ENCODE data around the gene SLC22A17. TPM values are rescaled to one million over a fixed set of nuclear protein-coding genes. Genes with fewer than 3 reads are reported as not detected.

The SLC22A17 gene
- polyA plus RNA-seq, 1 donor from 2014 or later = 182 TPM

DNA sequence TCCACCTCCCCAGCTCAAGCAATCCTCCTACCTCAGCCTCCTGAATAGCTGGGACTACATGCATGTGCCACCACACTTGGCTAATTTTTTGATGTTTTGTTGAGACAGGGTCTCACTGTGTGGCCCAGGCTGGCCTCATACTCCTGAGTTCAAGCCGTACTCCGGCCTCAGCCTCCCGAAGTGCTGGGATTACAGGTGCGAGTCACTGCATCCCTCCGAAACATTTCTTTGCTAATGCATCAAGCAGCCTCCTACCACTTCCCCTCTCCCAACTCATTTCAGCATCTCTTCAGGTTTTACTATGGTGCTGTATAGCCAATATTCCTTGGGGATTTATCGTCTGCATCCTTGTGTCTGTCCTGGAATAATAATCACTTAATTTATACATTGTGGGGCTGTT lies 2.3 kb upstream of the SLC22A17 start:
- Histone ChIP-seq H3K9me2 (ENCODE audit: insufficient read depth, low read length) (no peaks in the 10 kb centered on the region), H3K27ac (ENCODE audit: low read length) (no peak overlapping the region)

DNA sequence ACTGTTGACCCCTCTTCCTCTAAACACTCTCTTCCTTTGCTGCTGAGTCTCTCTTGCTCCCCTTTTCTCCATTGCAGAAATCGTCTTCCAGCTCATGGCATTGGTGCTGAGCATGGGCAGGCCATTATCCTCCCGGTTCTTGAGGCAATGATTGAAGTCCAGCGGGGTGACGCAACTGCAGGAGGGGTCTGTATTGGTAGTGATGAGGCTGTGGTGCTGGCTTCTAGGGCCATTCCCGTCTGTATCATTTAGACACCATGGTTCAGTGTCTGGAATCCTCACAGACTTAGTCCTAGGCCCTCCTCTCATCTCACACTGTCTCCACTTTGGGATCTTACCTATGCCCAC lies 720 bp upstream of the SLC22A17 start:
- Histone ChIP-seq H3F3A (ENCODE audit: insufficient read depth, low read length, poor library complexity, severe bottlenecking) (no peaks in the 10 kb centered on the region), H3K36me3 (ENCODE audit: insufficient read depth, low read length) (no peaks in the 10 kb centered on the region), H3K27ac (ENCODE audit: low read length) (peak overlapping the region; percentile 93), H3K4me3 (ENCODE audit: low read length) (peak overlapping the region; percentile 99), H4K20me1 (ENCODE audit: insufficient read depth) (no peaks in the 10 kb centered on the region), H3K79me2 (replicated peaks; ENCODE audit: insufficient read depth, low read length) (no peaks in the 10 kb centered on the region), H3K9me2 (ENCODE audit: insufficient read depth, low read length) (no peaks in the 10 kb centered on the region), H3K9me3 (ENCODE audit: low read length) (no peaks in the 10 kb centered on the region), H3K9ac (ENCODE audit: low read length) (peak overlapping the region; percentile 97), H3K27me3 (ENCODE audit: insufficient read depth, low read depth, low read length) (no peaks in the 10 kb centered on the region), H2AFZ (ENCODE audit: low read depth, low read length) (no peak overlapping the region), H3K4me2 (ENCODE audit: low read length) (no peak overlapping the region)
- TF ChIP-seq EP300 (conservative IDR thresholded peaks at IDR 0.05; ENCODE audit: poor library complexity, severe bottlenecking) (no peak), EZH2 (IDR thresholded peaks at IDR 0.05; ENCODE audit: borderline replicate concordance, insufficient read depth, low read length, poor library complexity, severe bottlenecking) (no peak), POLR2AphosphoS5 (IDR thresholded peaks at IDR 0.05) (no peak), SMC3 (conservative IDR thresholded peaks at IDR 0.05; ENCODE audit: poor library complexity) (no peak), MXI1 (conservative IDR thresholded peaks at IDR 0.05; ENCODE audit: poor library complexity, severe bottlenecking) (no peak), RAD21 (conservative IDR thresholded peaks at IDR 0.05) (no peak)
- TF ChIP-seq, protein P1, sequence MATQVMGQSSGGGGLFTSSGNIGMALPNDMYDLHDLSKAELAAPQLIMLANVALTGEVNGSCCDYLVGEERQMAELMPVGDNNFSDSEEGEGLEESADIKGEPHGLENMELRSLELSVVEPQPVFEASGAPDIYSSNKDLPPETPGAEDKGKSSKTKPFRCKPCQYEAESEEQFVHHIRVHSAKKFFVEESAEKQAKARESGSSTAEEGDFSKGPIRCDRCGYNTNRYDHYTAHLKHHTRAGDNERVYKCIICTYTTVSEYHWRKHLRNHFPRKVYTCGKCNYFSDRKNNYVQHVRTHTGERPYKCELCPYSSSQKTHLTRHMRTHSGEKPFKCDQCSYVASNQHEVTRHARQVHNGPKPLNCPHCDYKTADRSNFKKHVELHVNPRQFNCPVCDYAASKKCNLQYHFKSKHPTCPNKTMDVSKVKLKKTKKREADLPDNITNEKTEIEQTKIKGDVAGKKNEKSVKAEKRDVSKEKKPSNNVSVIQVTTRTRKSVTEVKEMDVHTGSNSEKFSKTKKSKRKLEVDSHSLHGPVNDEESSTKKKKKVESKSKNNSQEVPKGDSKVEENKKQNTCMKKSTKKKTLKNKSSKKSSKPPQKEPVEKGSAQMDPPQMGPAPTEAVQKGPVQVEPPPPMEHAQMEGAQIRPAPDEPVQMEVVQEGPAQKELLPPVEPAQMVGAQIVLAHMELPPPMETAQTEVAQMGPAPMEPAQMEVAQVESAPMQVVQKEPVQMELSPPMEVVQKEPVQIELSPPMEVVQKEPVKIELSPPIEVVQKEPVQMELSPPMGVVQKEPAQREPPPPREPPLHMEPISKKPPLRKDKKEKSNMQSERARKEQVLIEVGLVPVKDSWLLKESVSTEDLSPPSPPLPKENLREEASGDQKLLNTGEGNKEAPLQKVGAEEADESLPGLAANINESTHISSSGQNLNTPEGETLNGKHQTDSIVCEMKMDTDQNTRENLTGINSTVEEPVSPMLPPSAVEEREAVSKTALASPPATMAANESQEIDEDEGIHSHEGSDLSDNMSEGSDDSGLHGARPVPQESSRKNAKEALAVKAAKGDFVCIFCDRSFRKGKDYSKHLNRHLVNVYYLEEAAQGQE (IDR thresholded peaks at IDR 0.05; ENCODE audit: borderline replicate concordance) = no peak

More for the DNA sequence above, 2.3 kb upstream of the SLC22A17 start:
- Histone ChIP-seq H3K9ac (ENCODE audit: low read length) (no peak overlapping the region), H4K20me1 (ENCODE audit: insufficient read depth) (no peaks in the 10 kb centered on the region), H3K9me3 (ENCODE audit: low read length) (no peaks in the 10 kb centered on the region), H3F3A (ENCODE audit: insufficient read depth, low read length, poor library complexity, severe bottlenecking) (no peaks in the 10 kb centered on the region), H3K36me3 (ENCODE audit: insufficient read depth, low read length) (no peaks in the 10 kb centered on the region), H3K27me3 (ENCODE audit: insufficient read depth, low read depth, low read length) (no peaks in the 10 kb centered on the region), H3K4me2 (ENCODE audit: low read length) (no peak overlapping the region), H3K4me3 (ENCODE audit: low read length) (no peak overlapping the region), H3K79me2 (replicated peaks; ENCODE audit: insufficient read depth, low read length) (no peaks in the 10 kb centered on the region), H2AFZ (ENCODE audit: low read depth, low read length) (no peak overlapping the region)
- TF ChIP-seq TAF1 (IDR thresholded peaks at IDR 0.05; ENCODE audit: low read depth) = no peak
- no peak for TF ChIP-seq EP300 (conservative IDR thresholded peaks at IDR 0.05; ENCODE audit: poor library complexity, severe bottlenecking)
- no peak for TF ChIP-seq EZH2 (IDR thresholded peaks at IDR 0.05; ENCODE audit: borderline replicate concordance, insufficient read depth, low read length, poor library complexity, severe bottlenecking)
- TF ChIP-seq RAD21 (conservative IDR thresholded peaks at IDR 0.05) = no peak
- no peak for TF ChIP-seq MXI1 (conservative IDR thresholded peaks at IDR 0.05; ENCODE audit: poor library complexity, severe bottlenecking)
- TF ChIP-seq, protein P2, sequence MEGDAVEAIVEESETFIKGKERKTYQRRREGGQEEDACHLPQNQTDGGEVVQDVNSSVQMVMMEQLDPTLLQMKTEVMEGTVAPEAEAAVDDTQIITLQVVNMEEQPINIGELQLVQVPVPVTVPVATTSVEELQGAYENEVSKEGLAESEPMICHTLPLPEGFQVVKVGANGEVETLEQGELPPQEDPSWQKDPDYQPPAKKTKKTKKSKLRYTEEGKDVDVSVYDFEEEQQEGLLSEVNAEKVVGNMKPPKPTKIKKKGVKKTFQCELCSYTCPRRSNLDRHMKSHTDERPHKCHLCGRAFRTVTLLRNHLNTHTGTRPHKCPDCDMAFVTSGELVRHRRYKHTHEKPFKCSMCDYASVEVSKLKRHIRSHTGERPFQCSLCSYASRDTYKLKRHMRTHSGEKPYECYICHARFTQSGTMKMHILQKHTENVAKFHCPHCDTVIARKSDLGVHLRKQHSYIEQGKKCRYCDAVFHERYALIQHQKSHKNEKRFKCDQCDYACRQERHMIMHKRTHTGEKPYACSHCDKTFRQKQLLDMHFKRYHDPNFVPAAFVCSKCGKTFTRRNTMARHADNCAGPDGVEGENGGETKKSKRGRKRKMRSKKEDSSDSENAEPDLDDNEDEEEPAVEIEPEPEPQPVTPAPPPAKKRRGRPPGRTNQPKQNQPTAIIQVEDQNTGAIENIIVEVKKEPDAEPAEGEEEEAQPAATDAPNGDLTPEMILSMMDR (IDR thresholded peaks at IDR 0.05; ENCODE audit: poor library complexity, severe bottlenecking) = no peak
- TF ChIP-seq SMC3 (conservative IDR thresholded peaks at IDR 0.05; ENCODE audit: poor library complexity) = no peak
- no peak for TF ChIP-seq POLR2AphosphoS5 (IDR thresholded peaks at IDR 0.05)
- TF ChIP-seq, protein P1 (IDR thresholded peaks at IDR 0.05; ENCODE audit: borderline replicate concordance) = no peak
